ENCODE results near the gene BCAS3.
"Not testable (repeated sequence)": the region's sequence is repeated elsewhere in the genome, so short reads cannot be mapped to it uniquely, and the experiment has no call there.

BCAS3 gene

GRCh38 chr17:61029181-61029580 lies 351.5 kb downstream of the BCAS3 start:
- no peak for TF ChIP-seq ZFX (IDR thresholded peaks at IDR 0.05; ENCODE audit: borderline replicate concordance)
- TF ChIP-seq, protein P1, sequence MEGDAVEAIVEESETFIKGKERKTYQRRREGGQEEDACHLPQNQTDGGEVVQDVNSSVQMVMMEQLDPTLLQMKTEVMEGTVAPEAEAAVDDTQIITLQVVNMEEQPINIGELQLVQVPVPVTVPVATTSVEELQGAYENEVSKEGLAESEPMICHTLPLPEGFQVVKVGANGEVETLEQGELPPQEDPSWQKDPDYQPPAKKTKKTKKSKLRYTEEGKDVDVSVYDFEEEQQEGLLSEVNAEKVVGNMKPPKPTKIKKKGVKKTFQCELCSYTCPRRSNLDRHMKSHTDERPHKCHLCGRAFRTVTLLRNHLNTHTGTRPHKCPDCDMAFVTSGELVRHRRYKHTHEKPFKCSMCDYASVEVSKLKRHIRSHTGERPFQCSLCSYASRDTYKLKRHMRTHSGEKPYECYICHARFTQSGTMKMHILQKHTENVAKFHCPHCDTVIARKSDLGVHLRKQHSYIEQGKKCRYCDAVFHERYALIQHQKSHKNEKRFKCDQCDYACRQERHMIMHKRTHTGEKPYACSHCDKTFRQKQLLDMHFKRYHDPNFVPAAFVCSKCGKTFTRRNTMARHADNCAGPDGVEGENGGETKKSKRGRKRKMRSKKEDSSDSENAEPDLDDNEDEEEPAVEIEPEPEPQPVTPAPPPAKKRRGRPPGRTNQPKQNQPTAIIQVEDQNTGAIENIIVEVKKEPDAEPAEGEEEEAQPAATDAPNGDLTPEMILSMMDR (IDR thresholded peaks at IDR 0.05) = no peak
- no peak overlapping the region for H3K27ac ChIP-seq

GRCh38 chr17:61040666-61041065 lies 363.0 kb downstream of the BCAS3 start:
- no peak overlapping the region for H3K27ac ChIP-seq
- TF ChIP-seq, protein P1 (IDR thresholded peaks at IDR 0.05) = no peak

DNA sequence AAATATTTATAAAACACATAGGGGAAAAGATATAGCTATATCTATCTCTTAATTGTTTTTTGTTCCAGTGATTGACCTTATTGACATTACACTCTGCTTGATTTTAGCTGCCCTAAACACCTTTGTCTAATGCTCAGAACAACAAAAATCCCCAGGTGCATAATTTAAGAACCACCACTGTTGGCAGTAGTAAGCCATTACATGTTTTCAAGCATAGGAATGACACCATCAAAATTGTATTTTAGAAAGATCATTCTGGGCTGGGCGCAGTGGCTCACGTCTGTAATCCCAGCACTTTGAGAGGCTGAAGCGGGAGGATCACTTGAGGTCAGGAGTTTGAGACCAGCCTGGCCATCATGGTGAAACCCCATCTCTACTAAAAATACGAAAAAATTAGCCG lies 364.7 kb downstream of the BCAS3 start:
- not testable (repeated sequence) for H3K27ac ChIP-seq

DNA sequence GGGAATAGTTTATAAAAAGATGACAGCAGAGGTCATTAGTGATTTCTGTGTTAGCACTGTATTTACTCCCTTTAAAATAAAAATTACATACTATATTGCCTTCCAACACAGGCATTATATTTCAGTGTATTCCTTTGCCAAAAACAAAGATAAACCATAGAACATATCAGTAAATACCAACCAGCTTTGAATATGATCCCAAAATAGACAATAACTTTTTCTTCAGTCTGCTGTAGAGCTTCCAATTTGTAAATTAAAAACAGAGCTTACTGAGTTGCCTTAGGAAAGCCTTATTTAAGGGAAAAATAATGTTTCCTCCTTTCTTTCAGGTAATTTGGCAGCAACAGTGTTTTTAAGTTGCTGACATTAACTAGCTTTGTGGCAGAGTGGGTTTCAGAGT lies 369.9 kb downstream of the BCAS3 start:
- no peak overlapping the region for H3K27ac ChIP-seq
- TF ChIP-seq ZFX (IDR thresholded peaks at IDR 0.05; ENCODE audit: borderline replicate concordance) = no peak
- TF ChIP-seq, protein P1 (IDR thresholded peaks at IDR 0.05) = no peak

GRCh38 chr17:61048376-61049106 lies 370.9 kb downstream of the BCAS3 start:
- H3K27ac ChIP-seq = no peak overlapping the region
- no peak for TF ChIP-seq ZFX (IDR thresholded peaks at IDR 0.05; ENCODE audit: borderline replicate concordance)
- TF ChIP-seq, protein P1 (IDR thresholded peaks at IDR 0.05) = no peak

GRCh38 chr17:61053469-61053868 lies 375.8 kb downstream of the BCAS3 start:
- no peak overlapping the region for H3K27ac ChIP-seq

DNA sequence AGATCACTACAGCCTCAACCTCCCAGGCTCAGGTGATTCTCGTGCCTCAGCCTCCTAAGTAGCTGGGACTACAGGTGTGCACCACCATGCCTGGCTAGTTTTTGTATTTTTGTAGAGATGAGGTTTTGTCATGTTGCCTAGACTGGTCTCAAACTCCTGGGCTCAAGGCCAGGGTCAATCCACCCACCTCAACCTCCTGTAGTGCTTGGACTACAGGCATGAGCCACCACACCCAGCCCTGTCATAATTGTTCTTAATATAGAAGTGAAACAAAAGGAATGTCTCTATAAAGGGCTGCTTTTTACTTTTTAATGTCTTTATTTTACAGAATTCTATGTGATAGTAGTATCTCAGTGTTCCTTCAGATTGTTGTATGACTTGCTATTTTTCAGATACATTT lies 376.8 kb downstream of the BCAS3 start:
- TF ChIP-seq, protein P1 (IDR thresholded peaks at IDR 0.05) = no peak
- TF ChIP-seq ZFX (IDR thresholded peaks at IDR 0.05; ENCODE audit: borderline replicate concordance) = no peak
- no peak overlapping the region for H3K27ac ChIP-seq

More at GRCh38 chr17:61053469-61053868, 375.8 kb downstream of the BCAS3 start:
- TF ChIP-seq, protein P1 (IDR thresholded peaks at IDR 0.05) = no peak
- no peak for TF ChIP-seq ZFX (IDR thresholded peaks at IDR 0.05; ENCODE audit: borderline replicate concordance)

- no peak overlapping the region for H3K27ac ChIP-seq
- no peak for TF ChIP-seq ZFX (IDR thresholded peaks at IDR 0.05; ENCODE audit: borderline replicate concordance)
- TF ChIP-seq, protein P1 (IDR thresholded peaks at IDR 0.05) = no peak
Measured at GRCh38 chr17:61057257-61057656, 379.6 kb downstream of the BCAS3 start.
